Left ventricle myocardium inferior (tissue), 1 donor: ENCODE measurements around the gene UCN. TPM values are rescaled to one million over a fixed set of nuclear protein-coding genes. Genes with fewer than 3 reads are reported as not detected.
"Not testable (repeated sequence)": the region's sequence is repeated elsewhere in the genome, so short reads cannot be mapped to it uniquely, and the experiment has no call there.

ENCODE experiments used
- DNase-seq: peaks from one replicate; pipeline ENCODE4 v3.0.0-alpha.2; 2020
- H3K27ac ChIP-seq: fragments of 200-600 bp; replicated peaks from 2 replicates; pipeline ENCODE4 v1.8.0; 2021
- H3K27me3 ChIP-seq: fragments of 200-600 bp; 2 replicates; pipeline ENCODE4 v1.8.0; 2021; ENCODE audit warnings: low read depth
- H3K36me3 ChIP-seq: fragments of 200-600 bp; 2 replicates; pipeline ENCODE4 v1.8.0; 2021
- H3K4me1 ChIP-seq: fragments of 200-600 bp; 2 replicates; pipeline ENCODE4 v1.8.0; 2021
- H3K4me3 ChIP-seq: fragments of 200-600 bp; 2 replicates; pipeline ENCODE4 v1.8.0; 2021; ENCODE audit warnings: mild to moderate bottlenecking, moderate library complexity
- H3K9me3 ChIP-seq: fragments of 200-600 bp; replicated peaks from 2 replicates; pipeline ENCODE4 v1.8.0; 2021
- intact Hi-C: fragments of 100-400 bp; cut with micrococcal nuclease; formaldehyde crosslinking; loops from one replicate; pipeline ENCODE4 v1.11.0; 2022
- total RNA-seq: library from RNA; stranded (reverse); fragmentation: NEBNext Ultra II Directional; extraction: Animal tissue kit (Norgen Biotek cat#: 25700); gene quantifications from one replicate; pipeline ENCODE4 v1.2.1, GENCODE V29; 2021
- TF ChIP-seq, protein P1 (sequence below): fragments of 200-600 bp; IDR thresholded peaks from 2 replicates; pipeline ENCODE4 v1.8.0; 2021; ENCODE audit warnings: antibody characterized with exemption, mild to moderate bottlenecking, borderline replicate concordance
- donor health status: DM: no; HTN: yes; CAD: no; lungs with severe emphysema.

The UCN gene
- total RNA-seq, 1 donor from 2014 or later: 1.5 TPM

DNA sequence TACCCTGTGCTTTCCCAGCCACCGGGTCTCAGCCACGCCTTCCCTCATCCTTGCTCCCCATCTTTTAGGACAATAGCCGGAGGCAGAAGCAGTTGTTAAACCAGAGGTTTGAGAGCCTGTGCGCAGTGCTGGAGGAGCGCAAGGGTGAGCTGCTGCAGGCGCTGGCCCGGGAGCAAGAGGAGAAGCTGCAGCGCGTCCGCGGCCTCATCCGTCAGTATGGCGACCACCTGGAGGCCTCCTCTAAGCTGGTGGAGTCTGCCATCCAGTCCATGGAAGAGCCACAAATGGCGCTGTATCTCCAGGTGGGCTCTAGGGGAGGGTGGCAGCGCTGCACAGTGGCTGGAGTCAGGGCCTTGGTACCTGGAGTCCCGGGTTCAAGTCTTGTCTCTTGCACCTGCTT, 2.7 kb downstream of the UCN start:
- H3K27me3 ChIP-seq: peaks cover 44% of the 10 kb centered on the region
- H3K9me3 ChIP-seq: no peaks in the 10 kb centered on the region
- peak overlapping the region; percentile 8 for H3K27ac ChIP-seq
- TF ChIP-seq, protein P1, sequence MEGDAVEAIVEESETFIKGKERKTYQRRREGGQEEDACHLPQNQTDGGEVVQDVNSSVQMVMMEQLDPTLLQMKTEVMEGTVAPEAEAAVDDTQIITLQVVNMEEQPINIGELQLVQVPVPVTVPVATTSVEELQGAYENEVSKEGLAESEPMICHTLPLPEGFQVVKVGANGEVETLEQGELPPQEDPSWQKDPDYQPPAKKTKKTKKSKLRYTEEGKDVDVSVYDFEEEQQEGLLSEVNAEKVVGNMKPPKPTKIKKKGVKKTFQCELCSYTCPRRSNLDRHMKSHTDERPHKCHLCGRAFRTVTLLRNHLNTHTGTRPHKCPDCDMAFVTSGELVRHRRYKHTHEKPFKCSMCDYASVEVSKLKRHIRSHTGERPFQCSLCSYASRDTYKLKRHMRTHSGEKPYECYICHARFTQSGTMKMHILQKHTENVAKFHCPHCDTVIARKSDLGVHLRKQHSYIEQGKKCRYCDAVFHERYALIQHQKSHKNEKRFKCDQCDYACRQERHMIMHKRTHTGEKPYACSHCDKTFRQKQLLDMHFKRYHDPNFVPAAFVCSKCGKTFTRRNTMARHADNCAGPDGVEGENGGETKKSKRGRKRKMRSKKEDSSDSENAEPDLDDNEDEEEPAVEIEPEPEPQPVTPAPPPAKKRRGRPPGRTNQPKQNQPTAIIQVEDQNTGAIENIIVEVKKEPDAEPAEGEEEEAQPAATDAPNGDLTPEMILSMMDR: no peak
- peaks cover 53% of the 10 kb centered on the region for H3K4me1 ChIP-seq
- no peak overlapping the region for H3K4me3 ChIP-seq
- H3K36me3 ChIP-seq: peaks cover 70% of the 10 kb centered on the region
- intact Hi-C loops: no loop called here
- DNase-seq: no peak

DNA sequence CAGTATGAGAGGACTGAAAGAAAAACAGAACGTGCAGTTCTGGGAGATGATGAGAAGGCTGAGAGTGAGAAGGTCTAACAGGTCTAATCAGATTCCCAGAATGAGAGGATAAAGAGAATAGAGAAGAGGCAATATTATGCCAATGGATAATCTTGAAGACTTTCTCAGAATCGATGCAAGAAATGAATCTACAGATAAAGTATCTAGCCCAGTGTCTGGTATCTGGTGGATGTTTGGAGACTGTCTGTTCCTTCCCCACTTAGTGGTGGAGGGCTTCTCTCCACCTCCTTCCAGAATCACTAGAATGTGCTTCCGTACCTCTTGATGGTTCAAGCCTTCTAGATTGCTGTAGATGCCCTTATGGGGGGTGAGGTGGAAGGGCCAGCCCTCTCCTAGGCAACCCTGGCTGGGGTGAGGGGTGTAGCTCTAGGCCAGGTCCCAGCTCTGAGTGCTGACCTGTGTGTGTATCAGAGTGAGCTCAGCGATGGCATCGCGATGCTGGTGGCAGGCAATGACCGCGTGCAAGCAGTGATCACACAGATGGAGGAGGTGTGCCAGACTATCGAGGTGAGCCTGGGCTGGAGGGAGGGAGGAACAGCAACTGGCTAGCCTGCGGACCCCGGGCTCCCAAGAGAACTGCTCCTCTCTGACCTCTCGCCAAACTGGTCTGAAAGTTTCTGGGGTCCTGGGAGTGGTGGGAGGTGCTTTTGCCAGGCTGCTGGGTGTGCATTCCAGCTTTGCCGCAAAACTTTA, 3.6 kb downstream of the UCN start:
- H3K27me3 ChIP-seq: peaks cover 44% of the 10 kb centered on the region
- no peak for DNase-seq
- no peak overlapping the region for H3K4me3 ChIP-seq
- no peak overlapping the region for H3K27ac ChIP-seq
- peaks cover 70% of the 10 kb centered on the region for H3K36me3 ChIP-seq
- intact Hi-C loops: no loop called here
- TF ChIP-seq, protein P1: no peak
- no peaks in the 10 kb centered on the region for H3K9me3 ChIP-seq
- peaks cover 53% of the 10 kb centered on the region for H3K4me1 ChIP-seq

DNA sequence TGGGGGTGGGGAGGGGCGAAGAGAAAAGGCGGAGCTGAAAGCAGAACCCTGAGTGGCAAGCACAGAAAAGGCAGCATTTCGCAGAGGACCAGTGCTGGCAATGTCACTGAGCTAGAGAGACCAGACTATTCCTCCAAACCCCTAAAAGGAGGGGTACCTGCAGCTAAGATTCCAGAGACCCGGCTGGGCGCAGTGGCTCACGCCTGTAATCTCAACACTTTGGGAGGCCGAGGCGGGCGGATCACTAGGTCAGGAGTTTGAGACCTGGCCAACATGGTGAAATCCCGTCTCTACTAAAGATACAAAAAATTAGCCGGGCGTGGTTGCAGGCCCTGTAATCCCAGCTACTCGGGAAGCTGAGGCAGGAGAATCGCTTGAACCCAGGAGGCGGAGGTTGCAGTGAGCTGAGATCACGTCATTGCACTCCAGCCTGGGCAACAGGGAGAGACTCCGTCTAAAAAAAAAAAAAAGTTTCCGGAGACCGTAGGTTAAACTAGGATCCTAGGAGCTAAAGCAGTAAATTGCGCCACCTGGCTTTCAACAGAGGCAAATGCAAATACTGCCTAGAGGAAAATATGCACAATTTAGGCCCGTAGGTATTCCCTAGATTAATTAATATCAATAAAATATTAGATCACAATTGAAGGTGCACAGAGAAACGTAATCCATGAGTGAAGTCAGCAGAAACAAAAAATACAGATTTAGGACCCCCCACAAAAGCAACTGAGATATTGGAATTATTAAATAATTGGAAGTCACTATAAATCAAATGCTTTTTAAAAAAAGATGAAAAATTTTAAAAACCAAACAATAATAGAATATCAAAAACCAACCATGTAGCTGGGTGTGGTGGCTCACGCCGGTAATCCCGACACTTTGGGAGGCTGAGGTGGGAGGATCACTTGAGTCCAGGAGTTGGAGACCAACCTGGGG, 4.9 kb downstream of the UCN start:
- H3K36me3 ChIP-seq: peaks cover 68% of the 10 kb centered on the region
- peaks cover 57% of the 10 kb centered on the region for H3K4me1 ChIP-seq
- H3K9me3 ChIP-seq: no peaks in the 10 kb centered on the region
- intact Hi-C loops: no loop called here
- H3K27ac ChIP-seq: peak overlapping the region; percentile 67
- DNase-seq: no peak
- TF ChIP-seq, protein P1: peak; percentile 91
- H3K27me3 ChIP-seq: peaks cover 39% of the 10 kb centered on the region
- H3K4me3 ChIP-seq: peak overlapping the region; percentile 55

DNA sequence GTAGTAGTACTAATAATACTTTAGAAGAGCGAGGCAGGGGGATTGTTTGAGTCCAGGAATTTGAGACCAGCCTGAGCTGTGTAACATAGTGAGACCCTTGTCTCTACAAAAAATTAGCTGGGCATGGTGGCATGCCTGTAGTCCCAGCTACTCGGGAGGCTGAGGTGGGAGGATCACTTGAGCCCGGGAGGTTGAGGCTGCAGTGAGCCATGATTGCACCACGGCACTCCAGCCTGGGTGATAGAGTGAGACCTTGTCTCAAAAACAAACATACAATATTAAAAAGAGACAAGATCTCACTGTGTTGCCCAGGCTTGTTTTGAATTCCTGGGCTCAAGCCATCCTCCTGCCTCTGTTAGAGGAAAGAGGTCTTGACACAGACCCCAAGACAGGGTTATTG, 7.6 kb downstream of the UCN start:
- H3K36me3 ChIP-seq: peaks cover 41% of the 10 kb centered on the region
- H3K4me3 ChIP-seq, DNase-seq, H3K27ac ChIP-seq, intact Hi-C loops, H3K9me3 ChIP-seq: not testable (repeated sequence)
- H3K27me3 ChIP-seq: peaks cover 11% of the 10 kb centered on the region
- peaks cover 58% of the 10 kb centered on the region for H3K4me1 ChIP-seq

DNA sequence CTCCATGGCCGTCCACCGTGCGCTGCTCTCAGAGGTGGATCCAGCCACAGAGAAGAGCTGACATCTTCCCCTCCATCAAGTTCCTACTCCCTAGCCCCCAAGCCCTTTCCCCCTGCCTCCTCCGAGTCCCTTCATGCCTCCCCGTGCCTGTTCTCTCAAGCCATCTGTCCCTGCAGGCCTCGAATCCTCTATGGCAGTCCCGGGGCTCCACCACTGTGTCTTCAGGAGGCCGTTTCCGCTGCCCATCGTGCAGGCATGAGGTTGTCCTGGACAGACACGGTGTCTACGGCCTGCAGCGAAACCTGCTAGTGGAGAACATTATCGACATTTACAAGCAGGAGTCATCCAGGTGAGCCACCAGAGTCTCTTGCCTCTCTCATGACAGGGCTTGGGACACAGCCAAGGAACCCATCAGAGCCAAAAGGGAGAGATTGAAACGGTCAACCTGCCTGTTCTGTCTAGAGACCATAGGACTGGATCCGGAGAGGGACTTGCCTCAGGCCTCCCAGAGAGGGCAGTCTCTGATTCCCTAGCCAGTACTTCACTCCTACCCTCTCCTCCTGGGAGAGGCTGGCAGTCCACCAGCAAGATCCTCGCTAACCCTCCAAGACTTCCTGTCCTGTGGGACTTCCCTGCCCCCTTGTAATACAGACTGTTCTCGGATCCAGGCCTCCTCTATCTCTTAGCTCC, 9.7 kb downstream of the UCN start:
- H3K27me3 ChIP-seq: no peaks in the 10 kb centered on the region
- intact Hi-C loops: loop anchor here (10.0 kb wide), 1 partner anchor 204 kb away; no protein-coding TSS in a partner anchor
- no peak for DNase-seq
- no peaks in the 10 kb centered on the region for H3K9me3 ChIP-seq
- peaks cover 77% of the 10 kb centered on the region for H3K4me1 ChIP-seq
- H3K4me3 ChIP-seq: no peak overlapping the region
- H3K27ac ChIP-seq: peak overlapping the region; percentile 19
- peaks cover 26% of the 10 kb centered on the region for H3K36me3 ChIP-seq
- TF ChIP-seq, protein P1: no peak
